ENCODE data around the gene RNF148.

RNF148 gene

GRCh38 chr7:122743211-122743610 is 40.5 kb upstream of the RNF148 start:
- Histone ChIP-seq H3K4me3 (ENCODE audit: low read depth, low read length) (no peak overlapping the region), H3K9me3 (ENCODE audit: control insufficient read depth, low read length) (no peaks in the 10 kb centered on the region)
- TF ChIP-seq CTCF (IDR thresholded peaks at IDR 0.05) = no peak

GRCh38 chr7:122738947-122739346 is 36.2 kb upstream of the RNF148 start:
- Histone ChIP-seq H3K9me3 (ENCODE audit: control insufficient read depth, low read length) (no peaks in the 10 kb centered on the region), H2AFZ (no peak overlapping the region), H3K27ac (no peak overlapping the region), H3K9ac (no peak overlapping the region), H3K4me2 (ENCODE audit: low read length) (no peak overlapping the region), H3K4me1 (no peaks in the 10 kb centered on the region), H3K79me2 (no peaks in the 10 kb centered on the region), H3K4me3 (ENCODE audit: low read depth, low read length) (no peak overlapping the region), H3K27me3 (ENCODE audit: control insufficient read depth, insufficient read depth, low read length) (no peaks in the 10 kb centered on the region), H3K36me3 (ENCODE audit: control insufficient read depth, insufficient read depth, low read length) (no peaks in the 10 kb centered on the region)
- no peak for TF ChIP-seq CTCF (IDR thresholded peaks at IDR 0.05)

More at GRCh38 chr7:122743211-122743610, 40.5 kb upstream of the RNF148 start:
- Histone ChIP-seq H3K27ac (no peak overlapping the region), H3K4me1 (no peaks in the 10 kb centered on the region), H3K4me2 (ENCODE audit: low read length) (no peak overlapping the region), H3K79me2 (no peaks in the 10 kb centered on the region), H3K27me3 (ENCODE audit: control insufficient read depth, insufficient read depth, low read length) (no peaks in the 10 kb centered on the region), H3K9ac (no peak overlapping the region), H2AFZ (no peak overlapping the region), H3K36me3 (ENCODE audit: control insufficient read depth, insufficient read depth, low read length) (no peaks in the 10 kb centered on the region)

- Histone ChIP-seq H3K27me3 (ENCODE audit: control insufficient read depth, insufficient read depth, low read length) (no peaks in the 10 kb centered on the region), H3K79me2 (no peaks in the 10 kb centered on the region), H2AFZ (no peak overlapping the region), H3K9me3 (ENCODE audit: control insufficient read depth, low read length) (no peaks in the 10 kb centered on the region), H3K36me3 (ENCODE audit: control insufficient read depth, insufficient read depth, low read length) (no peaks in the 10 kb centered on the region), H3K9ac (no peak overlapping the region), H3K4me3 (ENCODE audit: low read depth, low read length) (no peak overlapping the region), H3K27ac (no peak overlapping the region), H3K4me1 (no peaks in the 10 kb centered on the region), H3K4me2 (ENCODE audit: low read length) (no peak overlapping the region)
- TF ChIP-seq CTCF (IDR thresholded peaks at IDR 0.05) = no peak
Observed at GRCh38 chr7:122736183-122736582, 33.5 kb upstream of the RNF148 start.

- TF ChIP-seq CTCF (IDR thresholded peaks at IDR 0.05) = no peak
Observed at GRCh38 chr7:122727759-122728158, 25.0 kb upstream of the RNF148 start.

GRCh38 chr7:122727354-122727753 is 24.6 kb upstream of the RNF148 start:
- Histone ChIP-seq H3K9me3 (ENCODE audit: control insufficient read depth, low read length) (no peaks in the 10 kb centered on the region), H2AFZ (no peak overlapping the region), H3K9ac (no peak overlapping the region), H3K27ac (no peak overlapping the region), H3K36me3 (ENCODE audit: control insufficient read depth, insufficient read depth, low read length) (no peaks in the 10 kb centered on the region), H3K79me2 (no peaks in the 10 kb centered on the region), H3K27me3 (ENCODE audit: control insufficient read depth, insufficient read depth, low read length) (no peaks in the 10 kb centered on the region), H3K4me1 (no peaks in the 10 kb centered on the region), H3K4me3 (ENCODE audit: low read depth, low read length) (no peak overlapping the region), H3K4me2 (ENCODE audit: low read length) (no peak overlapping the region)
- TF ChIP-seq CTCF (IDR thresholded peaks at IDR 0.05) = no peak

More at GRCh38 chr7:122727759-122728158, 25.0 kb upstream of the RNF148 start:
- Histone ChIP-seq H3K4me1 (no peaks in the 10 kb centered on the region), H3K4me3 (ENCODE audit: low read depth, low read length) (no peak overlapping the region), H3K79me2 (no peaks in the 10 kb centered on the region), H3K36me3 (ENCODE audit: control insufficient read depth, insufficient read depth, low read length) (no peaks in the 10 kb centered on the region), H3K9ac (no peak overlapping the region), H3K27me3 (ENCODE audit: control insufficient read depth, insufficient read depth, low read length) (no peaks in the 10 kb centered on the region), H3K27ac (no peak overlapping the region), H2AFZ (no peak overlapping the region), H3K9me3 (ENCODE audit: control insufficient read depth, low read length) (no peaks in the 10 kb centered on the region), H3K4me2 (ENCODE audit: low read length) (no peak overlapping the region)

Measured in parathyroid adenoma (tissue), 2 donors.